Measurements from ENCODE around the gene CD70.
"Not testable (repeated sequence)": the region's sequence is repeated elsewhere in the genome, so short reads cannot be mapped to it uniquely, and the experiment has no call there.

The CD70 gene

DNA sequence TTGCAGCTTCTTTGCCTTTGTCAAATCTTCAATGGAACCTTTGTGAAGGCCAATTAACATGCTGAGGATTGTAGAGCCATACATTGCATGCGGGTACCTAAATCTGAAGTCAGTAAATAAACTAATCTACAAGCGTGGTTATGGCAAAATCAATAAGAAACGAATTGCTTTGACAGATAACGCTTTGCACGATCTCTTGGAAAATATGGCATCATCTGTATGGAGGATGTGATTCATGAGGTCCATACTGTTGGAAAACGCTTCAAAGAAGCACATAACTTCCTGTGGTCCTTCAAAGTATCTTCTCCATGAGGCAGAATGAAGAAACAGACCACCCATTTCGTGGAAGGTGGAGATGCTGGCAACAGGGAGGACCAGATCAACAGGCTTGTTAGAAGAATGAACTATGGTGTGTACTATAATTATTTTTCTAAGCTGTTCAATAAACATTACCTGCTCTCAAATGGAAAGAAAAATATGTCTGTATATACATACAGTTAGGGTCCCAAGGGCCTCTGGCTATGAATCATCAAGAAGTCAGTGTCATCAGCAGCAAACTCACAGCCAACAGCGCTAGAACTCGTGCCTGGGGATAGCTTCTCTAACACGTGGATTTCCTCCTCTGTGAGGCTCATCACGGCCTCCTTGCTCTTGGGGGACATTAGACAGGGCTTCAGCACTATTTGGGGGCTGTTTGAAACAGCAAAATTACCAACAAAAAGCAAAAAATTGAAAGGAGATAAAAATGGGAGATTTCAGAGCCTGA lies 2.9 kb upstream of the CD70 start:
- no peak for DNase-seq (ENCODE audit: low read depth)
- H3K9ac ChIP-seq (ENCODE audit: low read length): no peak overlapping the region
- H3K4me3 ChIP-seq (ENCODE audit: low read length): no peak overlapping the region
- peaks cover 8% of the 10 kb centered on the region for H3K9me3 ChIP-seq (ENCODE audit: control insufficient read depth, low read length)
- peaks cover 37% of the 10 kb centered on the region for H3K27me3 ChIP-seq (replicated peaks; ENCODE audit: control insufficient read depth, insufficient read depth, low read length)
- H3K4me1 ChIP-seq (ENCODE audit: control insufficient read depth, insufficient read depth, low read length): no peaks in the 10 kb centered on the region
- H3K36me3 ChIP-seq (ENCODE audit: control insufficient read depth, insufficient read depth, low read length, severe bottlenecking): no peaks in the 10 kb centered on the region

DNA sequence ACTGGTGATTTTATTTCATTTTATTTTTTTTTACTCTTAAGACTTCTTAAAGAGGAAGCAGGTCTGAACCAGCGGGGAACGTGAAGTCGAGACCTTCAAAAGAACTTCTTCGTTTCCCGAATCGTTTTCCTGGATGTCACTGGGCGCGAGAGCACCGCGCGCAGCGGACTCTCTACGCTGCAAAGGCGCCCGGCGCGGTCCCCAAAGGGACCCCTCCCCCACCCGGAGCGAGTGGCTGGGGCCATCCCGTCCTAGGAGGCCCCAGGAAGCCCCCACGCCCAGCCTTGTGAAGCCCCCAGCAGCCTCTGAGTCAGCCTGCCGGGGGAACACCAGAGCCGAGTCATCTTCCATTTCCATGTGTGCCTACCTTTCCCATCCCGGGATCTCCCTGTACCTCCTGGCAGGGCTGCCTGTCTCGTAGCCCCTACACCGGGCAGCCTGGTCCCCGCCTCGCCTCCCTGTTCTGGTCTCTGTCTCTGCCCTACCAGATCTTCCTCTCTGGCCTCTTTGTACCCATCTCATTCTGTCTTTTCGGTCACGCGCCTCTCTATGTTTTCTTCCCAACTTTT lies 608 bp downstream of the CD70 start:
- H3K9me3 ChIP-seq (ENCODE audit: control insufficient read depth, low read length): peaks cover 4% of the 10 kb centered on the region
- H3K4me1 ChIP-seq (ENCODE audit: control insufficient read depth, insufficient read depth, low read length): peaks cover 9% of the 10 kb centered on the region
- DNase-seq (ENCODE audit: low read depth): no peak
- H3K27me3 ChIP-seq (replicated peaks; ENCODE audit: control insufficient read depth, insufficient read depth, low read length): peaks cover 65% of the 10 kb centered on the region
- peak overlapping the region; percentile 23 for H3K4me3 ChIP-seq (ENCODE audit: low read length)
- no peak overlapping the region for H3K9ac ChIP-seq (ENCODE audit: low read length)
- H3K36me3 ChIP-seq (ENCODE audit: control insufficient read depth, insufficient read depth, low read length, severe bottlenecking): no peaks in the 10 kb centered on the region

DNA sequence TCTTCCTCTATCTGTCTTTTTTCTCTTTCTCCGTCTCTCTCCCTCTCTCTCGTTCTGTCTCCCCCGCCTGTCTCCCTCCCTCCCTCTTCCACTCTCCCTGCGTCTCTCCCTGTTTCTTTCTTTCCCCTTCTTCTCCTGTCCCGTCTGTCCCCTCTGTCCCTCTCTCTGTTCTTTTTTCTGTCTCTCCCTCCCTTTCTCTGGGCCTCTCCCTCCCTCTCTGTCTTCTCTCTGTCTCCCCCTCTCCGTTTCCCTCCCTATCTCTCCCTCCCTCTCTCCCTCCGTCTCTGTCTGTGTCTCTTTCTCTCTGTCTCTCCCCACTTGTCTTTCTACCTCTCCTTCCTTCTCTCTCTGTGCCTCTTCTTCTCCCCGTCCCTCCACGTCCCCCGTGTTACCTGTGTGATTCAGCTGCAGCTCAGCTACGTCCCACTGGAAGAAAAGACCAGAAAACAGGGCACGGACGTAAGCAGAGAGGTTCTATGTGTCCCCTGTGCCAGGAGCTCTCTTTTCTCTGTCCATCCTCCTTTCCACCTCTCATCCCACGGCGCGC lies 1.2 kb downstream of the CD70 start:
- peaks cover 65% of the 10 kb centered on the region for H3K27me3 ChIP-seq (replicated peaks; ENCODE audit: control insufficient read depth, insufficient read depth, low read length)
- no peak for DNase-seq (ENCODE audit: low read depth)
- H3K9me3 ChIP-seq (ENCODE audit: control insufficient read depth, low read length): peaks cover 4% of the 10 kb centered on the region
- H3K4me3 ChIP-seq (ENCODE audit: low read length): peak overlapping the region; percentile 23
- H3K9ac ChIP-seq (ENCODE audit: low read length): no peak overlapping the region
- H3K4me1 ChIP-seq (ENCODE audit: control insufficient read depth, insufficient read depth, low read length): peaks cover 9% of the 10 kb centered on the region
- no peaks in the 10 kb centered on the region for H3K36me3 ChIP-seq (ENCODE audit: control insufficient read depth, insufficient read depth, low read length, severe bottlenecking)

DNA sequence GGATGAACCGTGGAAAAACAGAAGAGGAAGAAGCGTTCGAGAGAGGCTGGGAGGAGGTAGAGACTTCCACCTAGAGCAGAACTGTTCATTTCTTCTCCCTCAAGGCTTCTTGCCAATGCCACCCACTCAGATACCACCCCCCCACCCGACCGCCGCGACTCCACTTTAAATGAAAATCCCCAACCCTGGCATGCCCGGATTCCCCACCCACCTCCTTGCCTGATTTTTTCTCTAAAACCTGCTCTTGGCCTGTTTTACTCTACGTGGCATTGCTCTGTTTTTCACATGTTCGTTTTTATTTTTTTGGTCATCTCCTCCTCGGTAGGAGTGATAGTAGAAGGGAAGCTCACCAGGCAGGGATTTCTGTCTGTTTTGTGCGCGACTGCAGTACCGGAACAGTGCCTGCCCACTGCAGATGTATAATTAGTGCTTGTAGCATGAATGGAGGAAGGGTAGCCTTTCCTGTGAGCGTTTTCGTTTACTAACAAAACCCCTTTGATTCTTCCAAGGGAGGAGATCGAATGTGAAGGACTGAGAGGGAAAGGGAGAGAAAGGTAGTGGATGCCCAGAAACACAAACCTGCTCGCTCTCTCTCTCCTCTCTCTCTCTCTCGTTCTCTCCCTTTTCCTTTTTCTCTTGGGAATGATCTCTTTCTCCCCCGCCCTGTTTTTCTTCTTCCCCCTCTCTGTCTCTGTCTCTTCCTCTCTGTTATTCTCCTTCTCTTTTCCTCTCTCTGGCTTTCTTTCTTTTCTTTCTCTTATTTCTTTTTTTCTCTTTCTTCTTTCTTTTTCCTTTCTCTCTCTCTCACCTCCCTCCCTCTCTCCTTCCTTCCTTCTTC lies 2.2 kb downstream of the CD70 start:
- Histone ChIP-seq H3K27me3 (replicated peaks; ENCODE audit: control insufficient read depth, insufficient read depth, low read length) (peaks cover 57% of the 10 kb centered on the region), H3K4me3 (ENCODE audit: low read length) (no peak overlapping the region)

DNA sequence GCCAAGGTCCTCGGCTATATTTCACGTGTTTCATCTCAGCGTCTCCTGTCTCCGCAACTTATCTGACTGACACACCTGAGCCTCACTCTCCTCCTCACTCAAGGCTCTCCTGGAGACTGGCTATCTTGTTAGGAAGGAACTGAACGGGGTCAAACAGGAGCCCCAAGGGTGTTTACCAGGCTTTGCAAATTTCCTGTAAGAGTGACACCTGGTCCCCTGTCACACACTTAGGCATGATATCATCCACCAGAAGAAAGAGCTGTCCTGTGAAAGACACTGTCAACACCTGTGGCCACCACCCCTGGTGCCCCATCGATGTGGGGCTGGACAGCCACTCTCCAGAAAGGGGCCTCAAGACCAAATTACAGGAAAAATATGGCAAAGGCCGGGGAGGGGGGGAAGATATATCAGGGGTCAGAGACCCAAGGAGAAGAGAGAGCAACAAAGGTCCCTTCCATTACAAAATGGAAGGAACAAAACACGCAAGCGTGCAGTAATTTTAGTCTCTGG lies 2.9 kb downstream of the CD70 start:
- Histone ChIP-seq H3K9me3 (ENCODE audit: control insufficient read depth, low read length) (no peaks in the 10 kb centered on the region), H3K9ac (ENCODE audit: low read length) (no peak overlapping the region), H3K36me3 (ENCODE audit: control insufficient read depth, insufficient read depth, low read length, severe bottlenecking) (no peaks in the 10 kb centered on the region), H3K27me3 (replicated peaks; ENCODE audit: control insufficient read depth, insufficient read depth, low read length) (peaks cover 54% of the 10 kb centered on the region), H3K4me3 (ENCODE audit: low read length) (no peak overlapping the region), H3K4me1 (ENCODE audit: control insufficient read depth, insufficient read depth, low read length) (peaks cover 9% of the 10 kb centered on the region)
- DNase-seq (ENCODE audit: low read depth): no peak

More for the DNA sequence above, 2.2 kb downstream of the CD70 start:
- Histone ChIP-seq H3K36me3 (ENCODE audit: control insufficient read depth, insufficient read depth, low read length, severe bottlenecking) (no peaks in the 10 kb centered on the region), H3K9ac (ENCODE audit: low read length) (no peak overlapping the region), H3K4me1 (ENCODE audit: control insufficient read depth, insufficient read depth, low read length) (peaks cover 9% of the 10 kb centered on the region), H3K9me3 (ENCODE audit: control insufficient read depth, low read length) (peaks cover 4% of the 10 kb centered on the region)
- DNase-seq (ENCODE audit: low read depth): no peak

DNA sequence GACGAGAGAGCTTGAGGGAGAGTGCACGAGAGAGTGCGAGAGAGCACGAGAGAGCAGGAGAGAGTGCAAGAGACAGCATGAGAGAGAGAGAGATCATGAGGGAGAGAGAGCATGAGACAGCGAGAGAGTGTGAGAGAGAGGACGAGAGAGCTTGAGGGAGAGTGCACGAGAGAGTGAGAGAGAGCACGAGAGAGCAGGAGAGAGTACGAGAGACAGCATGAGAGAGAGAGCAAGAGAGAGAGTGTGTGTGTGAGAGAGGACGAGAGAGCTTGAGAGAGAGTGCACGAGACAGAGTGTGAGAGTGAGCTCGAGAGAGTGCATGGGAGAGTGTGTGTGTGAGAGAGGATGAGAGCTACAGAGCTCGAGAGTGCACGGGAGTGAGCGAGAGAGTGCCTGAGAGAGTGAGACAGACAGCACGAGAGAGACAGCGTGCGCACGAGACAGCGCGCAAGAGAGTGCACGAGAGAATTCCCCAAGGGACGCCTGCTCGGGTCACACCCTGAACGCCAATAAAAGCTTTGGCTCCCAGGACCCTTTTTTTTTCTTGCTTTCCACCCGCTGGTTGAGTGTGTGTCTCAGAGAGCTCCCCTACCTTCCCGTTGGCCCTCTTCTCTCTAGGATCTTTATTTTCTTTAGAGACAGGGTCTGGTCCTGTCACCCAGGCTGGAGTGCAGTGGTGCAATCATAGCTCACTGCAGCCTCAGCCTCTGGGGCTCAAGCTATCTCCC lies 3.7 kb downstream of the CD70 start:
- Histone ChIP-seq H3K4me3 (ENCODE audit: low read length) (peak overlapping the region; percentile 66), H3K27me3 (replicated peaks; ENCODE audit: control insufficient read depth, insufficient read depth, low read length) (peaks cover 58% of the 10 kb centered on the region), H3K36me3 (ENCODE audit: control insufficient read depth, insufficient read depth, low read length, severe bottlenecking) (no peaks in the 10 kb centered on the region), H3K9ac (ENCODE audit: low read length) (no peak overlapping the region), H3K4me1 (ENCODE audit: control insufficient read depth, insufficient read depth, low read length) (peaks cover 9% of the 10 kb centered on the region), H3K9me3 (ENCODE audit: control insufficient read depth, low read length) (no peaks in the 10 kb centered on the region)
- DNase-seq (ENCODE audit: low read depth): peak; percentile 23

DNA sequence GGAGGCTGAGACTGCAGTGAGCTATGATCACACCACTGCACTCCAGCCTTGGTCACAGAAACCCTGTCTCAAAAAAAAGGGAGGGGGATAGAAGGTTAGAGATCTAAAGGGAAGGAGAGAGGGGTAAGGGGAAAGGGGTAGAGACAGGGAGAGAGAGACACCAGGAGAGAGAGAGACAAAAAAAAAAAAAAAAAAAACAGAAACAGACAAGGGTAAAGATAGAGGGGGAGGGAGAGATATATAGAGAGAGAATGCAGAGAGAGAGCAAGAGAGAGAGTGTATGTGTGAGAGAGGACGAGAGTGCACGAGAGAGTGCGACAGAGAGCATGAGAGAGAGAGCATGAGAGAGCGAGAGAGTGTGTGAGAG lies 4.2 kb downstream of the CD70 start:
- Histone ChIP-seq H3K36me3 (ENCODE audit: control insufficient read depth, insufficient read depth, low read length, severe bottlenecking) (no peaks in the 10 kb centered on the region), H3K9ac (ENCODE audit: low read length) (no peak overlapping the region), H3K9me3 (ENCODE audit: control insufficient read depth, low read length) (no peaks in the 10 kb centered on the region), H3K27me3 (replicated peaks; ENCODE audit: control insufficient read depth, insufficient read depth, low read length) (peaks cover 58% of the 10 kb centered on the region), H3K4me3 (ENCODE audit: low read length) (peak overlapping the region; percentile 66), H3K4me1 (ENCODE audit: control insufficient read depth, insufficient read depth, low read length) (peaks cover 9% of the 10 kb centered on the region)
- DNase-seq (ENCODE audit: low read depth): no peak

DNA sequence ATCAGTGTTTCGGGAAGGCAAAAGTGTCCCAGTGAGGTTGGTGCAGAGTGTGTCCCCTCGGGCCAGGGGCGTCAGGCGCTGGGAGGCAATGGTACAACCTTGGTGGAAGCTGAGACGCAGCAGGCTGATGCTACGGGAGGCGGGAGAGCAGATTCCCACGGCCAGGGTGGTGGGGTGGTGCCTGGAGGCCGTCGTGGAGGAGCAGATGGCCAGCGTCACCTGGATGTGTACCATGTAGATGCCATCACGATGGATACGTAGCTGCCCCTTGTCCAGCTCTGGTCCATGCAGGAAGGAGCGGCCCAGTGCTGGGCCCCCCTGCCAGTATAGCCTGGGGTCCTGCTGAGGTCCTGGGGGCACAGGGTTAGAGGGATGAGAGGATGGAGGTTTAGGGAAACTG lies 4.9 kb downstream of the CD70 start:
- no peak for DNase-seq (ENCODE audit: low read depth)
- Histone ChIP-seq H3K4me1 (ENCODE audit: control insufficient read depth, insufficient read depth, low read length) (peaks cover 9% of the 10 kb centered on the region), H3K9ac (ENCODE audit: low read length) (no peak overlapping the region), H3K4me3 (ENCODE audit: low read length) (no peak overlapping the region), H3K36me3 (ENCODE audit: control insufficient read depth, insufficient read depth, low read length, severe bottlenecking) (no peaks in the 10 kb centered on the region), H3K27me3 (replicated peaks; ENCODE audit: control insufficient read depth, insufficient read depth, low read length) (peaks cover 52% of the 10 kb centered on the region), H3K9me3 (ENCODE audit: control insufficient read depth, low read length) (no peaks in the 10 kb centered on the region)

DNA sequence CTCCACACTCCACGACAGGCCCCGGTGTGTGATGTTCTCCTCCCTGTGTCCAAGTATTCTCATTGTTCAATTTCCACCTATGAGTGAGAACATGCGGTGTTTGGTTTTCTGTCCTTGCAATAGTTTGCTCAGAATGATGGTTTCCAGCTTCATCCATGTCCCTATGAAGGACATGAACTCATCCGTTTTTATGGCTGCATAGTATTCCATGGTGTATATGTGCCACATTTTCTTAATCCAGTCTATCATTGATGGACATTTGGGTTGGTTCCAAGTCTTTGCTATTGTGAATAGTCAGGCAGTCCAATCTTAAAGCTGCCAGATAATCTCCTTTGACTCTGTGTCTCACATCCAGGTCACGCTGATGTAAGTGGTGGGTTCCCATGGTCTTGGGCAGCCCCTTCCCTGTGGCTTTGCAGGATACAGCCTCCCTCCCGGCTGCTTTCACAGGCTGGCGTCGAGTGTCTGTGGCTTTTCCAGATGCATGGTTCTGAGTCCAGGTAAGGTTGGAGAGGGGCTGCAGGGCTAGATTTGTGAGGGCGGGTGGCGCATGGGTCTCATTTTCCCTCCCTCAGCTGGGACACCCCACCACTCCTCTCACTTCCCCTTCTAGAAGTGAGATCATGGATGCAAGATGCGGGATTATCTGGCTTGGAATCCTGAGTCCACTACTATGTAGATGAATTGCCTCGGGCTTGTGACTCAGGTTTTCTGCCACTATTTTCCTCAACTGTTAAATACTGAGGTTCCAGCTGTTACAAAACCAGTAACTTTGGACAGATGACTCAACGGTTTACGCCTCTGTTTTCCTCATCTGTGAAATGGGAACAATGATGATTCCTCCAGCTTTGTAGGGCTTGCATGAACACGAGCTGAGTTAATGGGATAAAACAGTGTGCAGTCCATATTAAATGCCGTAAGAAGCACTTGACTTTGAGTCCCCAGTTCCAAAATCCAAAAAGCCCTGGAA lies 8.2 kb downstream of the CD70 start:
- not testable (repeated sequence) for H3K4me1 ChIP-seq (ENCODE audit: control insufficient read depth, insufficient read depth, low read length); H3K9me3 ChIP-seq (ENCODE audit: control insufficient read depth, low read length); H3K4me3 ChIP-seq (ENCODE audit: low read length); H3K9ac ChIP-seq (ENCODE audit: low read length); H3K36me3 ChIP-seq (ENCODE audit: control insufficient read depth, insufficient read depth, low read length, severe bottlenecking); DNase-seq (ENCODE audit: low read depth)
- H3K27me3 ChIP-seq (replicated peaks; ENCODE audit: control insufficient read depth, insufficient read depth, low read length): peaks cover 27% of the 10 kb centered on the region

DNA sequence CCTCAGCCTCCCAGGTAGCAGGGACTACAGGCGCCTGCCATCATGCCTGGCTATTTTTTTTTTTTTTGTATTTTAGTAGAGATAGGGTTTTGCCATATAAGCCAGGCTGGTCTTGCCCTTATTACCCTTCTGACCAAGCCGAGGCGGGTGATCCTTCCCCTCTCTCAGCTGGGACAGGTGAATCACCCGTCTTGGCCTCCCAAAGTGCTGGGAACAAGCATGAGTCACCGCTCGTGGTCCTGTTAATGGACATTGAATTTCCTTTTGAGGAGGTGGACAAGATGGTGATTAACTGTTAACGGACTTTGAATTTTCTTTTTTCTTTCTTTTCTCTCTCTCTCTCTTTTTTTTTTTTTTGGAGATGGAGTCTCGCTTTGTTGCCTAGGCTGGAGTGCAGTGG lies 10.6 kb downstream of the CD70 start:
- no peaks in the 10 kb centered on the region for H3K36me3 ChIP-seq (ENCODE audit: control insufficient read depth, insufficient read depth, low read length, severe bottlenecking)
- no peak overlapping the region for H3K9ac ChIP-seq (ENCODE audit: low read length)
- H3K27me3 ChIP-seq (replicated peaks; ENCODE audit: control insufficient read depth, insufficient read depth, low read length): peaks cover 7% of the 10 kb centered on the region
- no peak for DNase-seq (ENCODE audit: low read depth)
- no peaks in the 10 kb centered on the region for H3K9me3 ChIP-seq (ENCODE audit: control insufficient read depth, low read length)
- H3K4me3 ChIP-seq (ENCODE audit: low read length): no peak overlapping the region
- H3K4me1 ChIP-seq (ENCODE audit: control insufficient read depth, insufficient read depth, low read length): no peaks in the 10 kb centered on the region
